ENCODE results near the gene AP4M1.
A peak's percentile ranks its signal among the peaks of the same experiment; 100 is the strongest.

The AP4M1 gene

DNA sequence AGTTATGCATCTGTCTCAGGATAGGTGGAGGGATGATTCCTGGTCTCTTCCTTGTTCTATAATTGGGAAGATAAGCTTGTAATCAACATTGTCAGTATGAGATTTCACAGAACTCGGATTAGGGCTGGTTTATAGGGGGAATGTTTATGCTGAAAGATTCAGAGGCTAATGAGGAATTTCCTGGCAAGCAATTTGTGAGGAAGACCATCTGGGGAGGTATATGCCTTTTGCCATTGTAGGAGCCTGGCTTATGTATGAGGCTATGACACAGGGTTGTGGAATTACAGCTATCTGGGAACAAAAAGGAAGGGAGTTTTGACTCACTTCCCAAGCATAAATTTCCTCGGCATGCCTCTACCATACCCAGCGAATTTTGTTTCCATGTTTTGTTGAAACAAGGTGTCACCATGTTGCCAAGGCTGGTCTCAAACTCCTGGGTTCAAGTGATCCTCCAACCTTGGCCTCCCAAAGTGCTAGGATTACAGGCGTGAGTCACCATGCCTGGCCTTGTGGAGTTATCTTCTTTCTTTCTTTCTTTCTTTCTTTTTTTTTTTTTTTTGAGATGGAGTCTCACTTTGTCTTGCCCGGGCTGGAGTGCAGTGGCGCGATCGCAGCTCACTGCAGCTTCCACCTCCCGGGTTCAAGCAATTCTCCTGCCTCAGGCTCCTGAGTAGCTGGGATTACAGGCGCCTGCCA is 14.2 kb upstream of the AP4M1 start:
- DNase-seq: no peak

DNA sequence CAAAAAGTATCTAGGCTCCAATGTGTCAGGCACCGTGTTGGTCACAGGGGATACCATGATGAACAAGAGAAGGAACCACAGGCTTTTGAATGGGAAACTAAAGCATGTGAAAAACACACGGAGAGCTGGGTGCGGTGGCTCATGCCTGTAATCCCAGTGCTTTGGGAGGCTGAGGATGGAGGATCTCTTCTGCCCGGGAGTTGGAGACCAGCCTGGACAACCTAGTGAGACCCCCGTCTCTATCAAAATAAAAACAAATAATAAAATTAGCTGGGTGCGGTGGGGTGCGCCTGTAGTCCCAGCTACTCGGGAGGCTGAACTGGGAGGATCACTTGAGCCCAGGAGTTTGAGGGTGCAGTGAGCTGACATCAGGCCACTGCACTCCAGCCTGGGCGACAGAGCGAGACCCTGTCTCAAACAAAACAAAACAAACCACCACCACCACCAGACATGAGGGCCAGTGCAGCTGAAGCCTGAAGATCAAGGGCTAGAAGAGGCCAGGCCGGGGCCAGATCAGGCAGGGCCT is 13.3 kb upstream of the AP4M1 start:
- no peak for DNase-seq

GRCh38 chr7:100088621-100089457 is 12.6 kb upstream of the AP4M1 start, which contains the start of gene COPS6:
Gene COPS6 (plus strand): TSS chr7:100088969. CDS start chr7:100088991, 22 bp downstream.
- DNase-seq: peak; percentile 92

DNA sequence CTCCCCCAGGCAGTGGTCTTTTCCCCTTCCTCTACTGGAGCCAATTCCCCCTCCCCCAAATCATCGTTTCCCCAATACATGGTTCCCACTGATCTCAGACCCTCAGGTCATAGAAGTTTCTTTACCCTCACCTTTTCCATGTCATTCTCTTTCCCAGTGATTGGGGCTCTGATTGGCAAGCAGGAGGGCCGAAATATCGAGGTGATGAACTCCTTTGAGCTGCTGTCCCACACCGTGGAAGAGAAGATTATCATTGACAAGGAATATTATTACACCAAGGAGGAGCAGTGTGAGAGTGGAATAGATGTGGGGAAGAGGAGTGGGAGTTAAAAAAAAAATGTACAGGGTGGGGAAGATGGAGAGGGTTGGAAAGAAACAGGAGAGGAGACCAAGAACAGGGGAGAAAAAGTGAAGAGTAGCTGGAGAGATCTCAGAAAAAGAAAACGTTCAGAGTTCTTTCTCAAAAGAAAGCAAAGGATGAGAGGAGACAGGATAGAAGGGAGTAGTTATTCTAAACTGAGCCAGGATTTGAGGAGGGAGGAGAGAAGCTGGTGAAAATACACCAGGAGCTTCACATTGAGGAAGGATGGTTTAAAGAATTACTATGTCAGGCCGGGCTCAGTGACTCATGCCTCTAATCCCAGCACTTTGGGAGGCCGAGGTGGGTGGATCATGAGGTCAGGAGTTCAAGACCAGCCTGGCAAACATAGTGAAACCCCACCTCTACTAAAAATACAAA is 11.8 kb upstream of the AP4M1 start:
- DNase-seq: no peak

GRCh38 chr7:100090527-100091410 is 10.7 kb upstream of the AP4M1 start:
- no peak for DNase-seq

GRCh38 chr7:100091411-100092181 is 9.8 kb upstream of the AP4M1 start:
- DNase-seq: no peak

GRCh38 chr7:100093054-100093453 is 8.4 kb upstream of the AP4M1 start:
- DNase-seq: no peak

DNA sequence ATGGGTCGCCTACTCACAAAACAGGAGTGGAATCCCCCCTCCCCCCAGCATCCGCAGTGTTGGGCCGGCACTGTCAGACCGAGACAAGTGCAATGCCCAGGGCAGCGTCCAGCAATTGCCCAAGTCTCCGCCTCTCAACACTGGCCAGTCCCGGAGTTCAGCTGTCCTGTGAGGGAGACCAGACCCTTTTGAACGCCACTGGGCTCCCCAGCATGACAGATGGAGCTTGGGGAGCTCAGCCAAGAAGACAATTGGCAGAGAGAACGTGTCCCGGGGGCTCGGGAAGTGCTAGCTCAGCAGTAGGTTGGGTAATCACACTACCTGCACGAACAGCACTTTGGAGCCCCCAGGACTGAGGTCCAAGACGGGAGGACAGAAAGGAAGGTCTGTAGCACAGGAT is 7.9 kb upstream of the AP4M1 start:
- no peak for DNase-seq

DNA sequence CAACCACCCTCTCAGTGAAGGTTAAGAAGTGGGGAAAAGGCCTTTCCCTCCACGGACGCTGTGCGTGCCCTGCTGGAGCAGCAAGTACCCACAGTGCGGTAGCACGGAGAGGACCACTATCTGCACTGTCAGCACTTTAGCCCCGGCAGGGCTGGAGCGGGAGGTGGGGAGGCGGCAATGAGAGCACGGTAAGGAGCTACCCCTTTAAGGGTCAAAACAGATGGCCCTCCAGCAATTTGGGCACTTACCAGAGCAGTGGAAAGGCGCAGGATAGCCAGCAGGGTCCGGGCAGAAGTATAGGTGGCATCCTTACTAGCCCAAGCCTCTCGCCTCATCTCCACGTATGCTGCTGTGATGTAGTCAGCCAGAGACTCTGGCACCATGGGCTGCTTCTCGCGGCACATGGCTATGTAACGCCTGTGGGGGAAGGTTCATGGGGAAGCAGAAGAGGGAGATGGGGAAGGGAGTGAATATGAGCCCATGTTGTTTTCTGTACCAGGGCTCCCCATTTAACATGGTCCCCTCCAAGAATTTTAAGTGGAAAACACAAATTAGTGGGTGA is 7.4 kb upstream of the AP4M1 start:
- DNase-seq: no peak

GRCh38 chr7:100095289-100095688 is 6.2 kb upstream of the AP4M1 start:
- DNase-seq: no peak

- DNase-seq: no peak
Measured at GRCh38 chr7:100095704-100096103, 5.7 kb upstream of the AP4M1 start.

DNA sequence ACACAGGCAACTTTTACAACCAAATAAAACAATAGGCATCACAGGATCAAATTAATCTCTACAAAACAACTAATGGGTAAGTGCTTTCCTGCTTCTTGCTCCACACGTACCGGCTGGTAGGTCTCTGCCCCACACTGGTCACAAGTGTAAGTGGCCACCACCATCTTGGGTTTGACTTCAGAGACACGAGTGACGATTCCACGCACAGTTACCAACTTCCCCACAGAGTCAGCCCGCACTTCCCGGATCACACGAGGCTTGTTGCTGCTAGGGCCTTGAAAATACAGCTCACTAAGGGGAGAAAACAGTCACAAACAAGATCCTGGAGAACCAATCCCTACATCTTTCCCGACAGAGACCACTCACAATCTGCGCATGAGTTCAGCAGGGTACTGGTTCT is 2.5 kb upstream of the AP4M1 start:
- DNase-seq: no peak

DNA sequence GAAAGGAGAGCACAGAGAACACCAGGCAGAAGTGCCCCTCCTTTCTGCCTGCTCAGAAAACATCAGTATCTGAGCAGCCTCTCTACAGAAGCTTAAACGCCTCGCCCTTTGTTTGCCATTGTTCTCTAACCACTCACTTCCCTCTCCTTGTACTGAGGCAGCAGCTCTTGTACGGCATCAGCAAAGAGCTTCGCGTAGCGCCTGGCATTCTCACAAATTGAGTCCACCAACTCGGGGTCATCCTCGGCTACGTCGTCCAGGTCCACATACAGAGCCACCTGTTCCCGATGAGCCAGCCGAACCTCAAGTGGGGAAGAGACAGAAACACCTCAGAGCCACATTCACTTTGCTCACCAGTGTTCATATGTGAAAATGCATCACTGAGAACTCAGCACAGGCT is 2.0 kb upstream of the AP4M1 start:
- DNase-seq: no peak

- peak; percentile 74 for DNase-seq
Measured at GRCh38 chr7:100100420-100101015, 925 bp upstream of the AP4M1 start.

GRCh38 chr7:100102950-100103840 is 1.8 kb downstream of the AP4M1 start:
- no peak for DNase-seq

DNA sequence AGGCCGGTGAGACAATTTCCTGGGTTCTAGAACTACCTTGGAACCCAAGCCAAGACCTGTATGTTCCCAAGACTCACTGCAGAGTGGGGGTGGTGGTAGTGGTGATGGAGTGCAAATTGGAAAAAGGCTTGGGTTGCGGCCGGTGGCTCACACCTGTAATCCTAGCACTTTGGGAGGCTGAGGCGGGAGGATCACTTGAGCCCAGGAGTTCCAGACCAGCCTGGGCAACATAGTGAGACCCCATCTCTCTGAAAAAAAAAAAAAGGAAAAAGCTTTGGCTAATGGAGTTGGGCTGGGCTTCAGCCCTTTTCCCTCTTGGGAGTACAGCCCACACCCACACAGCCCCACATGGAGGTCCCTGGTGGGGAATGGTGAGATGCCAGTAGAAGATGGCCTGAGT is 4.1 kb downstream of the AP4M1 start:
- no peak for DNase-seq

GRCh38 chr7:100106633-100107032 is 5.2 kb downstream of the AP4M1 start:
- no peak for DNase-seq

- no peak for DNase-seq
Measured at GRCh38 chr7:100107125-100107737, 5.8 kb downstream of the AP4M1 start.

DNA sequence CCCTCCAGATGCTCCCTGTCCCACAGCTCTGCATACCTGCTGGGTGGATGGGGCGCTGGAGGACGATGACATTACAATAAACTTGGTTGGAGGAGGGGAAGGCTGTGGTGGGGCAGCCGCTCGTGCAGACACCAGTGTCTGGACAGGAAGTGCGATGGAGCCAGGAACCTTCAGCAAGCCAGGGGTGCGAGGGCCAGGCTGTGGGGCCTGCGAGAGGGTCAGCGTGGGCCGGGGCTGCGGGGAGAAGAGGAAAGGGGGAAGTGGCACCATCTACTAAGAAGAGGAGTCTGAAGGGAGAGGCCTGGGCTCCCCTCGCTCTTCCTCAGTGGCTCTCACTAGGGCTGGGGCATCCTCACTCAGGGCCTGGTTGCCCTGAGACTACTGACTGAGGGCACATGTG is 6.4 kb downstream of the AP4M1 start:
- DNase-seq: no peak

Data from T-helper 9 cell (primary cell).